ENCODE measurements around the gene PIK3C2G. TPM values are rescaled to one million over a fixed set of nuclear protein-coding genes. Genes with fewer than 3 reads are reported as not detected.

PIK3C2G gene
- total and polyA plus RNA-seq, 2 of the 13 experiments (the other 11 are each of a cell fraction or from before 2014, with no cell fraction given), result not detected

- no peak for TF ChIP-seq ESRRA (CRISPR knock-in tag; IDR thresholded peaks at IDR 0.05; ENCODE audit: low read depth)
- TF ChIP-seq, protein P1, sequence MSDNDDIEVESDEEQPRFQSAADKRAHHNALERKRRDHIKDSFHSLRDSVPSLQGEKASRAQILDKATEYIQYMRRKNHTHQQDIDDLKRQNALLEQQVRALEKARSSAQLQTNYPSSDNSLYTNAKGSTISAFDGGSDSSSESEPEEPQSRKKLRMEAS (IDR thresholded peaks at IDR 0.05), result no peak
- no peak for TF ChIP-seq ZNF446 (CRISPR knock-in tag; IDR thresholded peaks at IDR 0.05)
These were observed 158.0 kb downstream of the PIK3C2G start (continued) for GRCh38 chr12:18419311-18419710.

DNA sequence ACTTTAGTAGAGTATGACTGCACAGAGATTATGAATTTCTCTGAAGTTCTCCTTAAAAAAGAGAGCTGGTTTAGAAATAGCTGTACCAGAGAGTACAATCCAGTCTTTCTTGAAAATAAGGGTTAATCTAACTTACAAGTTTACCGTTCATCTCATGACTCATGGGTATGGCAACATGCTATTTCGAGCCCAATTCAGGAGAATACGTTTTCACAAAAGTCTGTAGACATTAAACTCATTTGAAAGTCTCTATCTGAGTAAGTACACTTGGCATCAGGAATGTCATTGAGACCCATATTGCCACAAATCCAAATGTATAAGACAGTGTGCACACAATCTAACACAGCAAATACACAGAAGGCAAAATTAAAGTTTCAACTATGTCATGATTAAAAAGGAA, 160.5 kb downstream of the PIK3C2G start:
- in situ Hi-C loops (cut with HindIII; ENCODE audit: extremely low pct_ligation_motif_present, low pct_unique_long_range_greater_than_20kb), result no loop called here
- ATAC-seq, result no peak
- ChIA-PET POLR2A (no interaction called here), CTCF (ENCODE audit: low intra/inter-chr PET ratio, low total read pairs) (no interaction called here)
- no peak overlapping the region for H2AFZ ChIP-seq (ENCODE audit: low read length)
- H3K27ac ChIP-seq (ENCODE audit: extremely low read length, insufficient read depth, low read length), result no peak overlapping the region
- H3K4me3 ChIP-seq (replicated peaks in 1 of 3; ENCODE audit: insufficient read depth in 1 of 3, low read depth in 2 of 3, low read length in 3 of 3), result no peak overlapping the region
- WGBS (ENCODE audit: low lambda C conversion rate), result 1% methylated on average over 3 of the region's 3 CpGs
- H3K9me3 ChIP-seq (ENCODE audit: low read length), result no peaks in the 10 kb centered on the region
- H3K4me1 ChIP-seq (ENCODE audit: insufficient read depth, low read length), result no peaks in the 10 kb centered on the region
- no peak overlapping the region for H3K4me2 ChIP-seq (ENCODE audit: low read depth, low read length)
- no peak overlapping the region for H3K9ac ChIP-seq (ENCODE audit: insufficient read depth, low read depth, low read length)
- no peak for DNase-seq (ENCODE audit: low spot score)
- TF ChIP-seq HMGA1 (CRISPR knock-in tag; conservative IDR thresholded peaks at IDR 0.05), result no peak
- TF ChIP-seq, protein P2, sequence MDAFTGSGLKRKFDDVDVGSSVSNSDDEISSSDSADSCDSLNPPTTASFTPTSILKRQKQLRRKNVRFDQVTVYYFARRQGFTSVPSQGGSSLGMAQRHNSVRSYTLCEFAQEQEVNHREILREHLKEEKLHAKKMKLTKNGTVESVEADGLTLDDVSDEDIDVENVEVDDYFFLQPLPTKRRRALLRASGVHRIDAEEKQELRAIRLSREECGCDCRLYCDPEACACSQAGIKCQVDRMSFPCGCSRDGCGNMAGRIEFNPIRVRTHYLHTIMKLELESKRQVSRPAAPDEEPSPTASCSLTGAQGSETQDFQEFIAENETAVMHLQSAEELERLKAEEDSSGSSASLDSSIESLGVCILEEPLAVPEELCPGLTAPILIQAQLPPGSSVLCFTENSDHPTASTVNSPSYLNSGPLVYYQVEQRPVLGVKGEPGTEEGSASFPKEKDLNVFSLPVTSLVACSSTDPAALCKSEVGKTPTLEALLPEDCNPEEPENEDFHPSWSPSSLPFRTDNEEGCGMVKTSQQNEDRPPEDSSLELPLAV (CRISPR knock-in tag; conservative IDR thresholded peaks at IDR 0.05; ENCODE audit: low read depth), result no peak
- no peak for TF ChIP-seq CHD4 (IDR thresholded peaks at IDR 0.05; ENCODE audit: borderline replicate concordance, low read length)
- TF ChIP-seq ISX (CRISPR knock-in tag; conservative IDR thresholded peaks at IDR 0.05), result no peak
- no peak for TF ChIP-seq MLLT10 (CRISPR knock-in tag; IDR thresholded peaks at IDR 0.05)
- TF ChIP-seq POGZ (CRISPR knock-in tag; IDR thresholded peaks at IDR 0.05), result no peak
- no peak for TF ChIP-seq KDM4B (CRISPR knock-in tag; IDR thresholded peaks at IDR 0.05)
- no peak for TF ChIP-seq NCOA5 (CRISPR knock-in tag; IDR thresholded peaks at IDR 0.05)
- TF ChIP-seq CBX5 (CRISPR knock-in tag; IDR thresholded peaks at IDR 0.05; ENCODE audit: borderline replicate concordance), result no peak
- TF ChIP-seq JUND (CRISPR knock-in tag; IDR thresholded peaks at IDR 0.05), result no peak
- TF ChIP-seq PTBP1 (IDR thresholded peaks at IDR 0.05; ENCODE audit: low read depth, low read length, poor library complexity, severe bottlenecking), result no peak
- TF ChIP-seq ZNF639 (CRISPR knock-in tag; conservative IDR thresholded peaks at IDR 0.05), result no peak
- no peak for TF ChIP-seq ARNT2 (CRISPR knock-in tag; IDR thresholded peaks at IDR 0.05; ENCODE audit: low read depth)
- TF ChIP-seq CENPT (CRISPR knock-in tag; IDR thresholded peaks at IDR 0.05; ENCODE audit: low read depth), result no peak
- TF ChIP-seq ZBTB1 (CRISPR knock-in tag; IDR thresholded peaks at IDR 0.05; ENCODE audit: borderline replicate concordance), result no peak
- no peak for TF ChIP-seq ZNF788 (CRISPR knock-in tag; IDR thresholded peaks at IDR 0.05; ENCODE audit: borderline replicate concordance)
- TF ChIP-seq JDP2 (CRISPR knock-in tag; IDR thresholded peaks at IDR 0.05; ENCODE audit: borderline replicate concordance), result no peak
- TF ChIP-seq ZNF510 (CRISPR knock-in tag; IDR thresholded peaks at IDR 0.05; ENCODE audit: low read depth), result no peak
- TF ChIP-seq FOSL2 (CRISPR knock-in tag; IDR thresholded peaks at IDR 0.05), result no peak
- no peak for TF ChIP-seq TMF1 (CRISPR knock-in tag; IDR thresholded peaks at IDR 0.05; ENCODE audit: low read depth)
- no peaks in the 10 kb centered on the region for H3K27me3 ChIP-seq (ENCODE audit: control insufficient read depth in 1 of 2, insufficient read depth in 2 of 2, low read length in 2 of 2)
- no peaks in the 10 kb centered on the region for H4K20me1 ChIP-seq (ENCODE audit: insufficient read depth, low read length)
- intact Hi-C loops (cut with micrococcal nuclease; ENCODE audit: unreplicated experiment), result no loop called here
- no peak for FAIRE-seq
- no peaks in the 10 kb centered on the region for H3K36me3 ChIP-seq (replicated peaks in 1 of 2; ENCODE audit: control insufficient read depth in 1 of 2, insufficient read depth in 2 of 2, low read length in 2 of 2)
- BruUV-seq (replicated peaks), result no TSS peak
- H3K79me2 ChIP-seq (ENCODE audit: insufficient read depth, low read length), result no peaks in the 10 kb centered on the region
